GM18520 (cell line): Measurements from ENCODE around the gene TTC9.
A peak's percentile ranks its signal among the peaks of the same experiment; 100 is the strongest.

ENCODE experiments used
- ATAC-seq: cut with Tn5 transposase; IDR thresholded peaks from one replicate; pipeline ENCODE4 v1.9.1; 2021; ENCODE audit not compliant: unreplicated experiment

TTC9 gene

GRCh38 chr14:70643967-70644366 lies 2.3 kb downstream of the TTC9 start:
- ATAC-seq = no peak

GRCh38 chr14:70645892-70646291 lies 4.2 kb downstream of the TTC9 start:
- no peak for ATAC-seq

GRCh38 chr14:70646705-70647104 lies 5.0 kb downstream of the TTC9 start:
- no peak for ATAC-seq

GRCh38 chr14:70648346-70648745 lies 6.6 kb downstream of the TTC9 start:
- no peak for ATAC-seq

- no peak for ATAC-seq
These were observed 8.1 kb downstream of the TTC9 start for GRCh38 chr14:70649803-70650202.

- no peak for ATAC-seq
These were observed 9.8 kb downstream of the TTC9 start for GRCh38 chr14:70651522-70651921.

- no peak for ATAC-seq
These were observed 11.2 kb downstream of the TTC9 start for GRCh38 chr14:70652871-70653270.

GRCh38 chr14:70653662-70654061 lies 11.9 kb downstream of the TTC9 start:
- no peak for ATAC-seq

GRCh38 chr14:70654632-70655031 lies 12.9 kb downstream of the TTC9 start:
- peak; percentile 42 for ATAC-seq

- peak; percentile 34 for ATAC-seq
These were observed 13.6 kb downstream of the TTC9 start for GRCh38 chr14:70655110-70655826.

- ATAC-seq = no peak
These were observed 17.2 kb downstream of the TTC9 start for GRCh38 chr14:70658899-70659298.

GRCh38 chr14:70660967-70661893 lies 19.5 kb downstream of the TTC9 start:
- no peak for ATAC-seq

GRCh38 chr14:70662080-70662479 lies 20.4 kb downstream of the TTC9 start:
- ATAC-seq = no peak

- no peak for ATAC-seq
These were observed 21.1 kb downstream of the TTC9 start for GRCh38 chr14:70662816-70663215.

- peak; percentile 45 for ATAC-seq
These were observed 22.0 kb downstream of the TTC9 start for GRCh38 chr14:70663707-70664179.

GRCh38 chr14:70664698-70665447 lies 23.2 kb downstream of the TTC9 start:
- ATAC-seq = no peak

GRCh38 chr14:70665448-70666360 lies 24.0 kb downstream of the TTC9 start:
- peak; percentile 31 for ATAC-seq

GRCh38 chr14:70666361-70666686 lies 24.6 kb downstream of the TTC9 start:
- no peak for ATAC-seq

GRCh38 chr14:70670992-70671651 lies 29.4 kb downstream of the TTC9 start:
- no peak for ATAC-seq
